DMS 273 (cell line): ENCODE measurements around the gene KCTD11.
"Not testable (repeated sequence)": the region's sequence is repeated elsewhere in the genome, so short reads cannot be mapped to it uniquely, and the experiment has no call there.

Source experiments
- DNase-seq: peaks from one replicate; lab custom pipeline; 2025; ENCODE audit not compliant: unreplicated experiment; lab: John Stamatoyannopoulos, UW

Gene KCTD11

GRCh38 chr17:7343250-7343649 lies 8.7 kb upstream of the KCTD11 start:
- no peak for DNase-seq

GRCh38 chr17:7346761-7347614 lies 5.0 kb upstream of the KCTD11 start:
- no peak for DNase-seq

GRCh38 chr17:7347630-7348477 lies 4.1 kb upstream of the KCTD11 start:
- DNase-seq = no peak

GRCh38 chr17:7348478-7349242 lies 3.3 kb upstream of the KCTD11 start:
- peak; percentile 18 for DNase-seq

GRCh38 chr17:7352503-7352889 lies 534 bp downstream of the KCTD11 start:
- DNase-seq = no peak

GRCh38 chr17:7352910-7353635 lies 1.1 kb downstream of the KCTD11 start:
- DNase-seq = no peak

- DNase-seq = peak; percentile 60
These were observed 2.4 kb downstream of the KCTD11 start for GRCh38 chr17:7354262-7354843.

- peak; percentile 59 for DNase-seq
These were observed 3.1 kb downstream of the KCTD11 start, which contains the start of gene TMEM95 for GRCh38 chr17:7355053-7355452. Gene TMEM95 (plus strand): TSS chr17:7355156. CDS start chr17:7355205, 49 bp downstream.

- no peak for DNase-seq
These were observed 3.6 kb downstream of the KCTD11 start for GRCh38 chr17:7355573-7355972.

- DNase-seq = peak; percentile 81
These were observed 4.1 kb downstream of the KCTD11 start for GRCh38 chr17:7356072-7356549.

GRCh38 chr17:7356756-7357155 lies 4.8 kb downstream of the KCTD11 start:
- DNase-seq = no peak

- DNase-seq = no peak
These were observed 5.4 kb downstream of the KCTD11 start for GRCh38 chr17:7357381-7357780.

- no peak for DNase-seq
These were observed 9.9 kb downstream of the KCTD11 start for GRCh38 chr17:7361906-7362305.

GRCh38 chr17:7363311-7363710 lies 11.3 kb downstream of the KCTD11 start:
- DNase-seq = no peak

GRCh38 chr17:7365963-7366362 lies 14.0 kb downstream of the KCTD11 start:
- DNase-seq = not testable (repeated sequence)

- no peak for DNase-seq
These were observed 15.1 kb downstream of the KCTD11 start for GRCh38 chr17:7367083-7367482.

GRCh38 chr17:7367918-7368598 lies 16.1 kb downstream of the KCTD11 start:
- DNase-seq = no peak

- not testable (repeated sequence) for DNase-seq
These were observed 16.6 kb downstream of the KCTD11 start for GRCh38 chr17:7368599-7368994.

- no peak for DNase-seq
These were observed 17.9 kb downstream of the KCTD11 start for GRCh38 chr17:7369825-7370224.
